Suprapubic skin (tissue), 4 donors: ENCODE measurements around the gene CRYGD.

Experiments
- POLR2A ChIP-seq, 2 donors: fragments of 450-650 bp; IDR thresholded peaks; one replicate each; pipeline ENCODE4 v1.6.1; 2017; ENCODE audit warnings: antibody characterized with exemption in 2 of 2, mild to moderate bottlenecking in 2 of 2, moderate library complexity in 2 of 2
- POLR2AphosphoS5 ChIP-seq, 3 donors: sonication (generic); formaldehyde crosslinking; IDR thresholded peaks; one replicate each; pipeline ENCODE4 v1.6.1; 2017; ENCODE audit warnings: antibody characterized with exemption in 3 of 3
- TF ChIP-seq, protein P1 (sequence below), 2 donors: fragments of 200-600 bp in 1 of 2; fragments of 450-650 bp in 1 of 2; sonication (generic) in 1 of 2; IDR thresholded peaks; one replicate each; pipeline ENCODE4 v1.5.1; 2016 to 2019; ENCODE audit warnings: antibody characterized with exemption in 2 of 2, mild to moderate bottlenecking in 1 of 2, moderate library complexity in 1 of 2

DNA sequence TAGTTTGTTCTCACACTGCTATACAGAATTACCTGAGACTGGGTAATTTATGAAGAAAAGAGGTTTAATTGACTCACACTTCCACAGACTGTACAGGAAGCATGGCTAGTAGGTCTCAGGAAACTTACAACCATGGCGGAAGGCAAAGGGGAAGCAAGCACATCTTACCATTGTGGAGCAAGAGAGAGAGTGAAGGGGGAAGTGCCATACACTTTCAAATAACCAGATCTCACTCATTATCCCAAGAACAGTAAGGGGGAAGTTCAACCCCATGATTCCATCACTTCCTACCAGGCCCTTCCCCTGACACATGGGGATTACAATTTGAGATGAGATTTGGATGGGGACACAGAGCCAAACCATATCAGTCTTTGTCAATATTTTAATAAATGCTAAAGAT is 26.6 kb upstream of the CRYGD start:
- TF ChIP-seq, protein P1, sequence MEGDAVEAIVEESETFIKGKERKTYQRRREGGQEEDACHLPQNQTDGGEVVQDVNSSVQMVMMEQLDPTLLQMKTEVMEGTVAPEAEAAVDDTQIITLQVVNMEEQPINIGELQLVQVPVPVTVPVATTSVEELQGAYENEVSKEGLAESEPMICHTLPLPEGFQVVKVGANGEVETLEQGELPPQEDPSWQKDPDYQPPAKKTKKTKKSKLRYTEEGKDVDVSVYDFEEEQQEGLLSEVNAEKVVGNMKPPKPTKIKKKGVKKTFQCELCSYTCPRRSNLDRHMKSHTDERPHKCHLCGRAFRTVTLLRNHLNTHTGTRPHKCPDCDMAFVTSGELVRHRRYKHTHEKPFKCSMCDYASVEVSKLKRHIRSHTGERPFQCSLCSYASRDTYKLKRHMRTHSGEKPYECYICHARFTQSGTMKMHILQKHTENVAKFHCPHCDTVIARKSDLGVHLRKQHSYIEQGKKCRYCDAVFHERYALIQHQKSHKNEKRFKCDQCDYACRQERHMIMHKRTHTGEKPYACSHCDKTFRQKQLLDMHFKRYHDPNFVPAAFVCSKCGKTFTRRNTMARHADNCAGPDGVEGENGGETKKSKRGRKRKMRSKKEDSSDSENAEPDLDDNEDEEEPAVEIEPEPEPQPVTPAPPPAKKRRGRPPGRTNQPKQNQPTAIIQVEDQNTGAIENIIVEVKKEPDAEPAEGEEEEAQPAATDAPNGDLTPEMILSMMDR (IDR thresholded peaks at IDR 0.05) = no peak
- TF ChIP-seq POLR2A (IDR thresholded peaks at IDR 0.05) (no peak), POLR2AphosphoS5 (IDR thresholded peaks at IDR 0.05) (no peak)
